Activated T-cell treated with anti-CD3 and anti-CD28 coated beads for 48 hours (primary cell): ENCODE data around the gene MRPL24.
A peak's percentile ranks its signal among the peaks of the same experiment; 100 is the strongest.
"Not testable (repeated sequence)": the region's sequence is repeated elsewhere in the genome, so short reads cannot be mapped to it uniquely, and the experiment has no call there.

ENCODE experiments used
- DNase-seq: peaks from one replicate; pipeline ENCODE4 v3.0.0-alpha.2; 2020; ENCODE audit warnings: low read depth

MRPL24 gene

GRCh38 chr1:156760092-156760795 is 19.4 kb upstream of the MRPL24 start:
- no peak for DNase-seq

- DNase-seq = not testable (repeated sequence)
Observed at GRCh38 chr1:156757572-156758253, 16.8 kb upstream of the MRPL24 start.

GRCh38 chr1:156756355-156756754 is 15.5 kb upstream of the MRPL24 start:
- DNase-seq = no peak

- DNase-seq = no peak
Observed at GRCh38 chr1:156755527-156755950, 14.7 kb upstream of the MRPL24 start.

GRCh38 chr1:156754219-156754618 is 13.3 kb upstream of the MRPL24 start:
- no peak for DNase-seq

- DNase-seq = no peak
Observed at GRCh38 chr1:156752843-156753482, 12.1 kb upstream of the MRPL24 start.

GRCh38 chr1:156751757-156752481 is 11.0 kb upstream of the MRPL24 start:
- peak; percentile 95 for DNase-seq

- no peak for DNase-seq
Observed at GRCh38 chr1:156751451-156751756, 10.5 kb upstream of the MRPL24 start, which contains the start of gene HDGF. TSS of gene HDGF (minus strand) at chr1:156751675. CDS start at chr1:156751429, 246 bp downstream.

- DNase-seq = no peak
Observed at GRCh38 chr1:156750711-156751450, 10.0 kb upstream of the MRPL24 start.

GRCh38 chr1:156750191-156750672 is 9.3 kb upstream of the MRPL24 start:
- DNase-seq = no peak

- no peak for DNase-seq
Observed at GRCh38 chr1:156749419-156750118, 8.7 kb upstream of the MRPL24 start.

GRCh38 chr1:156748670-156749418 is 8.0 kb upstream of the MRPL24 start:
- DNase-seq = no peak

- DNase-seq = no peak
Observed at GRCh38 chr1:156747742-156748669, 7.1 kb upstream of the MRPL24 start.

- no peak for DNase-seq
Observed at GRCh38 chr1:156746728-156747631, 6.1 kb upstream of the MRPL24 start.

GRCh38 chr1:156746406-156746727 is 5.5 kb upstream of the MRPL24 start:
- no peak for DNase-seq

GRCh38 chr1:156745881-156746280 is 5.0 kb upstream of the MRPL24 start:
- DNase-seq = no peak

GRCh38 chr1:156744786-156745419 is 4.0 kb upstream of the MRPL24 start:
- no peak for DNase-seq

GRCh38 chr1:156744344-156744743 is 3.5 kb upstream of the MRPL24 start:
- no peak for DNase-seq
